HepG2 (cell line): ENCODE results near the gene DAPP1. TPM values are rescaled to one million over a fixed set of nuclear protein-coding genes. Genes with fewer than 3 reads are reported as not detected.

Source experiments
- ATAC-seq: fragments of 200-7000 bp; cut with Tn5 transposase; 3 replicates; pipeline ENCODE4 v1.9.1; 2020; ENCODE audit warnings: mild to moderate bottlenecking, moderate library complexity
- BruUV-seq: library from RNA; stranded (reverse); fragments of 400-500 nt; replicated peaks from 2 replicates; lab custom pipeline; 2021; lab: Mats Ljungman, UMichigan
- CTCF ChIA-PET: fragments of 300-600 bp; formaldehyde crosslinking; extraction: SDS; loops from one replicate; lab custom pipeline; 2021; ENCODE audit warnings: low total read pairs, inconsistent platforms, low intra/inter-chr PET ratio; lab: Yijun Ruan, JAX
- POLR2A ChIA-PET: fragments of 350-600 bp; sonication (Branson Sonifier 250); formaldehyde crosslinking; loops from one replicate; lab custom pipeline; 2020; ENCODE audit warnings: antibody characterized with exemption, inconsistent platforms; lab: Yijun Ruan, JAX
- DNase-seq: peaks from one replicate; pipeline ENCODE4 v3.0.0-alpha.2; 2015; ENCODE audit warnings: low spot score
- FAIRE-seq: peaks from 3 replicates; lab custom pipeline; 2011; peaks lifted over from hg19 to GRCh38; lab: Jason Lieb, UNC
- H2AFZ ChIP-seq: one replicate; pipeline ENCODE4 v1.6.1; 2011; ENCODE audit warnings: low read length, inconsistent platforms
- H3K27ac ChIP-seq: fragments of 300-600 bp; 3 replicates; pipeline ENCODE4 v1.8.0; 2011; ENCODE audit warnings: mixed run types, mild to moderate bottlenecking, mixed read lengths, low read length, inconsistent platforms; ENCODE audit not compliant: insufficient read depth; ENCODE audit errors: extremely low read length
- H3K27me3 ChIP-seq, 2 experiments: fragments of 200-600 bp in 1 of 2; 2 replicates in 1 of 2; 3 replicates in 1 of 2; pipeline versions ENCODE4 v1.6.0 to v1.8.0; 2011; ENCODE audit warnings: low read length in 2 of 2, mild to moderate bottlenecking in 2 of 2, moderate library complexity in 2 of 2, inconsistent platforms in 1 of 2; ENCODE audit not compliant: insufficient read depth in 2 of 2, control insufficient read depth in 1 of 2
- H3K36me3 ChIP-seq, 2 experiments: fragments of 200-600 bp in 1 of 2; replicated peaks in 1 of 2; 2 replicates in 1 of 2; 3 replicates in 1 of 2; pipeline versions ENCODE4 v1.5.1 to v1.8.0; 2011; ENCODE audit warnings: low read length in 2 of 2, inconsistent platforms in 1 of 2; ENCODE audit not compliant: insufficient read depth in 2 of 2, control insufficient read depth in 1 of 2
- H3K4me1 ChIP-seq: 2 replicates; pipeline ENCODE4 v1.5.1; 2012; ENCODE audit warnings: low read length, inconsistent platforms; ENCODE audit not compliant: insufficient read depth
- H3K4me2 ChIP-seq: 2 replicates; pipeline ENCODE4 v1.6.0; 2011; ENCODE audit warnings: low read depth, low read length, inconsistent platforms
- H3K4me3 ChIP-seq, 3 experiments: fragments of 200-600 bp in 1 of 3; sonication (generic), shearing (Covaris generic) in 1 of 3; replicated peaks in 1 of 3; 2 replicates each; pipeline ENCODE4 v1.5.1; 2011 to 2016; ENCODE audit warnings: low read length in 3 of 3, inconsistent platforms in 2 of 3, low read depth in 2 of 3, mild to moderate bottlenecking in 2 of 3, control low read depth in 1 of 3, mixed read lengths in 1 of 3; ENCODE audit not compliant: insufficient read depth in 1 of 3
- H3K79me2 ChIP-seq: one replicate; pipeline ENCODE4 v1.6.1; 2011; ENCODE audit warnings: low read length, inconsistent platforms; ENCODE audit not compliant: insufficient read depth
- H3K9ac ChIP-seq: 2 replicates; pipeline ENCODE4 v1.6.0; 2011; ENCODE audit warnings: mild to moderate bottlenecking, low read depth, low read length, inconsistent platforms; ENCODE audit not compliant: insufficient read depth
- H3K9me3 ChIP-seq: 2 replicates; pipeline ENCODE4 v1.5.1; 2012; ENCODE audit warnings: mild to moderate bottlenecking, low read length
- H4K20me1 ChIP-seq: 2 replicates; pipeline ENCODE4 v1.6.0; 2011; ENCODE audit warnings: inconsistent platforms, mild to moderate bottlenecking, low read length, moderate library complexity; ENCODE audit not compliant: insufficient read depth
- DPF2 ChIP-seq: sonication (generic); formaldehyde crosslinking; IDR thresholded peaks from 2 replicates; pipeline ENCODE4 v1.4.0; 2020; ENCODE audit warnings: mild to moderate bottlenecking, low read depth, missing genetic modification reagents, borderline replicate concordance
- HOXA3 ChIP-seq: sonication (generic); formaldehyde crosslinking; IDR thresholded peaks from 2 replicates; pipeline ENCODE4 v1.5.0; 2020; ENCODE audit warnings: missing genetic modification reagents
- MAF1 ChIP-seq: sonication (generic); formaldehyde crosslinking; IDR thresholded peaks from 2 replicates; pipeline ENCODE4 v1.5.0; 2020; ENCODE audit warnings: missing genetic modification reagents, borderline replicate concordance
- MXI1 ChIP-seq: IDR thresholded peaks from 3 replicates; pipeline ENCODE4 v1.6.1; 2012; ENCODE audit warnings: low read depth, low read length, inconsistent platforms, borderline replicate concordance
- NR3C1 ChIP-seq: sonication (generic); formaldehyde crosslinking; IDR thresholded peaks from 2 replicates; pipeline ENCODE4 v1.4.0; 2020; ENCODE audit warnings: missing genetic modification reagents
- PBX3 ChIP-seq: sonication (generic); formaldehyde crosslinking; IDR thresholded peaks from 2 replicates; pipeline ENCODE4 v1.8.1; 2023; ENCODE audit warnings: missing genetic modification reagents, inconsistent platforms, borderline replicate concordance
- POGZ ChIP-seq: sonication (generic); formaldehyde crosslinking; IDR thresholded peaks from 2 replicates; pipeline ENCODE4 v1.4.0; 2020; ENCODE audit warnings: mild to moderate bottlenecking, missing genetic modification reagents
- POLR2AphosphoS5 ChIP-seq: IDR thresholded peaks from 2 replicates; pipeline ENCODE4 v1.6.1; 2012; ENCODE audit warnings: low read depth, low read length
- RARG ChIP-seq: sonication (generic); formaldehyde crosslinking; IDR thresholded peaks from 2 replicates; pipeline ENCODE4 v1.4.0; 2020; ENCODE audit warnings: low read depth, mild to moderate bottlenecking, missing genetic modification reagents
- SNRNP70 ChIP-seq: fragments of 200-400 bp; formaldehyde crosslinking; IDR thresholded peaks from 2 replicates; pipeline ENCODE4 v1.6.1; 2017; ENCODE audit warnings: mild to moderate bottlenecking, low read depth, low read length, moderate library complexity
- ZBTB7A ChIP-seq: sonication (generic); formaldehyde crosslinking; IDR thresholded peaks from 2 replicates; pipeline ENCODE4 v1.8.0; 2022; ENCODE audit warnings: mild to moderate bottlenecking, missing genetic modification reagents
- ZFP90 ChIP-seq: sonication (generic); formaldehyde crosslinking; IDR thresholded peaks from 2 replicates; pipeline ENCODE4 v1.8.0; 2022; ENCODE audit warnings: missing genetic modification reagents, mild to moderate bottlenecking, inconsistent platforms, borderline replicate concordance
- ZFP91 ChIP-seq: sonication (generic); formaldehyde crosslinking; IDR thresholded peaks from 2 replicates; pipeline ENCODE4 v1.9.0; 2022; ENCODE audit warnings: missing genetic modification reagents, mild to moderate bottlenecking, borderline replicate concordance
- ZKSCAN1 ChIP-seq: fragments of 150-350 bp; IDR thresholded peaks from 2 replicates; pipeline ENCODE4 v1.6.1; 2014; ENCODE audit warnings: low read length
- ZMAT3 ChIP-seq: sonication (generic); formaldehyde crosslinking; conservative IDR thresholded peaks from 2 replicates; pipeline ENCODE4 v1.7.0; 2021; ENCODE audit warnings: missing genetic modification reagents
- ZNF224 ChIP-seq: sonication (generic); formaldehyde crosslinking; IDR thresholded peaks from 2 replicates; pipeline ENCODE4 v1.5.0; 2020; ENCODE audit warnings: mild to moderate bottlenecking, missing genetic modification reagents
- ZNF33A ChIP-seq: sonication (generic); formaldehyde crosslinking; IDR thresholded peaks from 2 replicates; pipeline ENCODE4 v1.5.1; 2020; ENCODE audit warnings: missing genetic modification reagents, mild to moderate bottlenecking, moderate library complexity, borderline replicate concordance
- ZNF350 ChIP-seq: sonication (generic); formaldehyde crosslinking; IDR thresholded peaks from 2 replicates; pipeline ENCODE4 v1.4.0; 2020; ENCODE audit warnings: mild to moderate bottlenecking, low read depth, missing genetic modification reagents, borderline replicate concordance
- ZSCAN5A ChIP-seq: sonication (generic); formaldehyde crosslinking; IDR thresholded peaks from 2 replicates; pipeline ENCODE4 v1.8.0; 2022; ENCODE audit warnings: mild to moderate bottlenecking, missing genetic modification reagents, borderline replicate concordance
- WGBS: methylation state at CpG from one replicate; pipeline ENCODE4 v1.1.6; 2017; ENCODE audit warnings: low lambda C conversion rate; 5-methylcytosine and 5-hydroxymethylcytosine counted together
- in situ Hi-C: cut with HindIII; loops from 2 replicates; pipeline ENCODE4 v1.10.0; 2017; ENCODE audit warnings: low pct_unique_long_range_greater_than_20kb; ENCODE audit not compliant: extremely low pct_ligation_motif_present
- intact Hi-C: fragments of 100-400 bp; cut with micrococcal nuclease; formaldehyde crosslinking; loops from one replicate; pipeline ENCODE4 v1.10.0; 2022; ENCODE audit not compliant: unreplicated experiment
- polyA plus RNA-seq, 8 experiments: library from polyadenylated mRNA; depleted of rRNA in 3 of 8; stranded (reverse) in 7 of 8; unstranded in 1 of 8; fragments of >200 nt; fragmentation: Illumina TruSeq in 4 of 8; extraction: Trizol in 4 of 8; gene quantifications; 2 replicates each; pipeline versions ENCODE4 v1.2.1 to v1.2.3, GENCODE V29; 2011 to 2016; ENCODE audit warnings: low read depth in 4 of 8, missing spikeins in 1 of 8, mixed read lengths in 1 of 8; ENCODE audit not compliant: insufficient read depth in 1 of 8
- total RNA-seq, 5 experiments: library from RNA; depleted of rRNA; stranded (reverse); fragments of >200 nt; fragmentation: Illumina TruSeq; extraction: Trizol; gene quantifications; 2 replicates each; pipeline ENCODE4 v1.2.3, GENCODE V29; 2016; ENCODE audit warnings: low read depth in 1 of 5

Gene DAPP1
- total and polyA plus RNA-seq, 2 of the 13 experiments (the other 11 are each of a cell fraction or from before 2014, with no cell fraction given), result not detected

- FAIRE-seq (no peak), DNase-seq (no peak), ATAC-seq (no peak)
- POLR2A ChIA-PET, result no interaction called here
- intact Hi-C loops, result no loop called here
- Histone ChIP-seq H3K27me3 (peaks cover 0 to 1% of the 10 kb centered on the region in 2 experiments; a peak in 1 of 5 replicates), H2AFZ (no peak overlapping the region), H3K36me3 (no peaks in the 10 kb centered on the region), H4K20me1 (no peaks in the 10 kb centered on the region), H3K4me1 (no peaks in the 10 kb centered on the region), H3K79me2 (no peaks in the 10 kb centered on the region), H3K9ac (no peak overlapping the region), H3K9me3 (no peaks in the 10 kb centered on the region), H3K4me2 (no peak overlapping the region), H3K27ac (no peak overlapping the region), H3K4me3 (no peak overlapping the region)
- CTCF ChIA-PET, result no interaction called here
- 1% methylated on average over 3 of the region's 3 CpGs for WGBS
- in situ Hi-C loops, result no loop called here
- no TSS peak for BruUV-seq
- TF ChIP-seq DPF2 (CRISPR knock-in tag) (no peak), ZFP91 (no peak), ZMAT3 (CRISPR knock-in tag) (no peak), NR3C1 (CRISPR knock-in tag) (no peak), ZKSCAN1 (no peak), SNRNP70 (no peak), MAF1 (CRISPR knock-in tag) (no peak), PBX3 (CRISPR knock-in tag) (no peak), MXI1 (no peak), HOXA3 (CRISPR knock-in tag) (no peak), ZNF350 (CRISPR knock-in tag) (no peak), ZSCAN5A (CRISPR knock-in tag) (no peak), ZFP90 (no peak), POGZ (no peak), POLR2AphosphoS5 (no peak), ZNF224 (CRISPR knock-in tag) (no peak), ZBTB7A (CRISPR knock-in tag) (no peak), ZNF33A (no peak), RARG (CRISPR knock-in tag) (no peak)
These were observed 6.1 kb downstream of the DAPP1 start for GRCh38 chr4:99822734-99823133.
